Measurements from ENCODE around the gene LRRC32. TPM values are rescaled to one million over a fixed set of nuclear protein-coding genes. Genes with fewer than 3 reads are reported as not detected.

LRRC32 gene
- total RNA-seq, 4 donors from 2014 or later, result 14.5 to 35.5 (median 23.4) TPM

DNA sequence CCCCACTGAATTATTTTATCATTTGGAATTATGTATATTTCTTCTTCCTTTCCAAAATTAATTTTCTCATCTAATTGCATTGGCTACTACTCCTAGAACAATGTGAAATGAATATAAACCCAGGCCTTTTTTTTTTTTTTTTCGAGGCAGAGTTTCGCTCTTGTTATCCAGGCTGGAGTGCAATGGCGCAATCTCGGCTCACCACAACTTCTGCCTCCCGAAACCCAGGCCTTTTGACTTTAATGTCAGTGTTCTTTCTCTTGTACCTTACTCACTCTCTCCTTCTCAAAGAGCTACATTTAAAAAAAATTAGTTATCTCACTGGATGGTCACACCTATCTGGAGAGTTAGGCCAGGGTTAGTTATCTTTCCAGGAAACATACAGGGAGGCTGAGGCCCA is 35.3 kb upstream of the LRRC32 start:
- in situ Hi-C loops (cut with MboI; ENCODE audit: low sequenced_read_pairs in 4 of 4) (no loop called here), intact Hi-C loops (cut with DNase I; ENCODE audit: low total_unique reads) (no loop called here)
- H3K36me3 ChIP-seq, result no peaks in the 10 kb centered on the region
- H3K4me3 ChIP-seq, result no peak overlapping the region
- no peaks in the 10 kb centered on the region for H3K9me3 ChIP-seq
- H3K27me3 ChIP-seq, result no peaks in the 10 kb centered on the region
- H3K4me1 ChIP-seq, result no peaks in the 10 kb centered on the region
- DNase-seq, result no peak
- no peak overlapping the region for H3K27ac ChIP-seq
- no peak for TF ChIP-seq POLR2A (IDR thresholded peaks at IDR 0.05)
- TF ChIP-seq, protein P1, sequence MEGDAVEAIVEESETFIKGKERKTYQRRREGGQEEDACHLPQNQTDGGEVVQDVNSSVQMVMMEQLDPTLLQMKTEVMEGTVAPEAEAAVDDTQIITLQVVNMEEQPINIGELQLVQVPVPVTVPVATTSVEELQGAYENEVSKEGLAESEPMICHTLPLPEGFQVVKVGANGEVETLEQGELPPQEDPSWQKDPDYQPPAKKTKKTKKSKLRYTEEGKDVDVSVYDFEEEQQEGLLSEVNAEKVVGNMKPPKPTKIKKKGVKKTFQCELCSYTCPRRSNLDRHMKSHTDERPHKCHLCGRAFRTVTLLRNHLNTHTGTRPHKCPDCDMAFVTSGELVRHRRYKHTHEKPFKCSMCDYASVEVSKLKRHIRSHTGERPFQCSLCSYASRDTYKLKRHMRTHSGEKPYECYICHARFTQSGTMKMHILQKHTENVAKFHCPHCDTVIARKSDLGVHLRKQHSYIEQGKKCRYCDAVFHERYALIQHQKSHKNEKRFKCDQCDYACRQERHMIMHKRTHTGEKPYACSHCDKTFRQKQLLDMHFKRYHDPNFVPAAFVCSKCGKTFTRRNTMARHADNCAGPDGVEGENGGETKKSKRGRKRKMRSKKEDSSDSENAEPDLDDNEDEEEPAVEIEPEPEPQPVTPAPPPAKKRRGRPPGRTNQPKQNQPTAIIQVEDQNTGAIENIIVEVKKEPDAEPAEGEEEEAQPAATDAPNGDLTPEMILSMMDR (IDR thresholded peaks at IDR 0.05 in 4 of 5, conservative IDR thresholded peaks at IDR 0.05 in 1 of 5), result no peak
- no peak for ATAC-seq

DNA sequence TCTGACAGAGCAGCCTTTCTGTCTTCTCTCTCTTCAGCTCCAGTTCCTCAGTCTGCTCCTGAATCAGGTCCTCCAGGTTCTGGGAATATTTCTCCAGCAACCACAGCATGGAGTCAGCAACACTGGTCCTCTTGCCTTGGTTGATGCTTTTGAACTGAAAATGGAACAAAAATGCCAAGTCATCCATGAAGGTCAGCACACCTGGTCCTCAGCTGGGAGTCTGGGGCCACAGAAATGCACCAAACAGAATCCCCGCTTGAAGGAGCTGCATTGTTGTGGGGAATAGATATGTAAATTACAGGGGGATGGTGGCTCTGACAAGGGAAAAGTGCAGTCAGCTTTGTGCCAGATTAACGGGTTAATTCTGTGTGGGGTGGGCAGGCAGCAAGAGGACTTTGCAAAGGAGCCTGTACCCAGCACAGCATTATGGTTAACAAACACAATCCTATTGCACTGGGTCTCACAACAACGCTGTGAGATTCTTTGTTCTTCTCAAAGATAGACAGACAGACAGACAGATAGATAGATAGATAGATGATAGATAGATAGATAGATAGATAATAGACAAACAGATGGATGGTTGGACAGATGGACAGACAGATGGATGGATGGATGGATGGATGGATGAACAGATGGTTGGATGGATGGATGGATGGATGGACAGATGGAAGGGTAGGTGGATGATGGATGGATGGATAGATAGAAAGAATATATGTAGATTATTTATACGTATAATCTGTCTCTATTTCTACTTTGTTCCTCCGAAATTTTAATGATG is 33.8 kb upstream of the LRRC32 start:
- Histone ChIP-seq H3K9me3 (no peaks in the 10 kb centered on the region), H3K27me3 (no peaks in the 10 kb centered on the region), H3K36me3 (no peaks in the 10 kb centered on the region), H3K4me3 (no peak overlapping the region), H3K4me1 (no peaks in the 10 kb centered on the region), H3K27ac (no peak overlapping the region)
- no peak for ATAC-seq
- intact Hi-C loops (cut with DNase I; ENCODE audit: low total_unique reads) (no loop called here), in situ Hi-C loops (cut with MboI; ENCODE audit: low sequenced_read_pairs in 4 of 4) (no loop called here)
- no peak for TF ChIP-seq POLR2A (IDR thresholded peaks at IDR 0.05)
- TF ChIP-seq, protein P1 (IDR thresholded peaks at IDR 0.05 in 4 of 5, conservative IDR thresholded peaks at IDR 0.05 in 1 of 5), result no peak
- DNase-seq, result no peak

DNA sequence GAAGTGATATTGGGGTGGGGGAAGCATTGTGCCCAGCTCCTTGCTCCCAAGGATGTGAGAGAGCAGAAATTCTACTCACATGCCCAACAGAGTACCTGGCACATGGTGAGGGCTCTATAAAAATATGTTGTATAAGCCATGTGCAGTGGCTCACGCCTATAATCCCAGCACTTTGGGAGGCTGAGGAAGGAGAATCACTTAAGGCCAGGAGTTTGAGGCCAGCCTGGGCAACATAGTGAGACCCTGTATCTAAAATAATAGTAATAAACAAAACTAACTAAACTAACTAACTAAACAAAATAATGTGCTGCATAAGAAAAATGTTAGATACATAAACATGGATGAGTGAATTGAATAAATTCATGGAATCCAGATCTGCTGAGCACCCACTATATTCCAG is 33.2 kb upstream of the LRRC32 start:
- ATAC-seq, result no peak
- intact Hi-C loops (cut with DNase I; ENCODE audit: low total_unique reads), result no loop called here
- TF ChIP-seq, protein P1 (IDR thresholded peaks at IDR 0.05 in 4 of 5, conservative IDR thresholded peaks at IDR 0.05 in 1 of 5), result no peak

DNA sequence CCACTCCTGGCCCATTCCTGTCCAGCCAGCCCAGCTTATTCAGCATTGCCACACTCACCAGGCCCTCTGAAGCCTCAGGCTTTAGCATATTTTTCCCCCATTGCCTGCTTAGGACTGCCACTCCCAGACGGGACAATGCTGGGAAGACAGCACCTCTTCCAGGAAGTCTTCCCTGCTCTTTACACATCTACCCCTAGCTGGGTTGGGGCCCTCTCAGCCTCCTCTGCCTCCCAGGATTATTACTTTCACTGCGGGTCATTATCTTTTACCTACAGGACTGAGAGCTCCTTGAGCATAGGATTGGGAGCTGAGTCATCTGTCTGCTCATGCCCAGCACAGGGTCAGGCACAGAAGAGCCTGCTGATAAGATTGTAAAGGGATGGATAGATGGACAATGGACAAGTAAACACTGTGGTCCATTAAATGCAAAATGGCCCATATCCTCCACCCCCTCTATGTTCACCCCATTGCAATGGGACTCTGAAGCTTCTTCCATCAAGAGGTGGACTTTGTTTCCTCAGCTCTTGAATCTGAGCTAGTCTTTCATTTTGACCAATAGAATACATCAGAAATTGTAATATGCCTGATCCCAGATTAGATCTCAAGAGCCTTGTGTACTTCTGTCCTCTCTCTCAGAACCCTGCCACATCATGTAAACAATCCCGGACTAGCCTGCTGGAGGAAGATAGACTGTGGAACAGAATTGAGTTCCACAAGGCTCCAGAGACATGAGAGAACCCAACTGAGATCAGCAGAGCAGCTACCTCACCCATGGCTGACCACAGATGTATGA is 32.0 kb upstream of the LRRC32 start:
- Histone ChIP-seq H3K27me3 (no peaks in the 10 kb centered on the region), H3K36me3 (no peaks in the 10 kb centered on the region), H3K9me3 (no peaks in the 10 kb centered on the region), H3K4me1 (no peaks in the 10 kb centered on the region), H3K4me3 (no peak overlapping the region), H3K27ac (no peak overlapping the region)
- in situ Hi-C loops (cut with MboI; ENCODE audit: low sequenced_read_pairs in 4 of 4) (no loop called here), intact Hi-C loops (cut with DNase I; ENCODE audit: low total_unique reads) (no loop called here)
- TF ChIP-seq, protein P1 (IDR thresholded peaks at IDR 0.05 in 4 of 5, conservative IDR thresholded peaks at IDR 0.05 in 1 of 5), result no peak
- TF ChIP-seq POLR2A (IDR thresholded peaks at IDR 0.05), result no peak
- ATAC-seq (no peak), DNase-seq (no peak)

More for the DNA sequence above, 33.2 kb upstream of the LRRC32 start:
- Histone ChIP-seq H3K4me3 (no peak overlapping the region), H3K36me3 (no peaks in the 10 kb centered on the region), H3K27me3 (no peaks in the 10 kb centered on the region), H3K9me3 (no peaks in the 10 kb centered on the region), H3K27ac (no peak overlapping the region), H3K4me1 (no peaks in the 10 kb centered on the region)
- DNase-seq, result no peak
- in situ Hi-C loops (cut with MboI; ENCODE audit: low sequenced_read_pairs in 4 of 4), result no loop called here
